PFSK-1 (cell line): ENCODE results near the gene AOPEP.

Experiments used
- FOXP2 ChIP-seq: optimal IDR thresholded peaks from 2 replicates; pipeline ENCODE3; 2011; ENCODE audit warnings: borderline replicate concordance, control low read depth, inconsistent platforms; ENCODE audit not compliant: insufficient read depth; ENCODE audit errors: extremely low read length, extremely low read depth
- POLR2AphosphoS5 ChIP-seq: IDR thresholded peaks from 2 replicates; pipeline ENCODE4 v1.6.1; 2012; ENCODE audit warnings: low read depth, mild to moderate bottlenecking, control low read depth, low read length, moderate library complexity
- SIN3A ChIP-seq: IDR thresholded peaks from 2 replicates; pipeline ENCODE4 v1.6.1; 2012; ENCODE audit warnings: mild to moderate bottlenecking, low read length, moderate library complexity, borderline replicate concordance; ENCODE audit not compliant: insufficient read depth
- TAF1 ChIP-seq: IDR thresholded peaks from 2 replicates; pipeline ENCODE4 v1.6.1; 2012; ENCODE audit warnings: low read length, control low read depth, borderline replicate concordance; ENCODE audit not compliant: insufficient read depth
- TF ChIP-seq, protein P1 (sequence below), 2 experiments: IDR thresholded peaks; 2 replicates each; pipeline versions ENCODE4 v1.6.1 to v1.8.0; 2011 to 2012; ENCODE audit warnings: low read depth in 2 of 2, low read length in 2 of 2, control low read depth in 1 of 2, inconsistent platforms in 1 of 2, mild to moderate bottlenecking in 1 of 2, moderate library complexity in 1 of 2; ENCODE audit not compliant: insufficient read depth in 1 of 2

DNA sequence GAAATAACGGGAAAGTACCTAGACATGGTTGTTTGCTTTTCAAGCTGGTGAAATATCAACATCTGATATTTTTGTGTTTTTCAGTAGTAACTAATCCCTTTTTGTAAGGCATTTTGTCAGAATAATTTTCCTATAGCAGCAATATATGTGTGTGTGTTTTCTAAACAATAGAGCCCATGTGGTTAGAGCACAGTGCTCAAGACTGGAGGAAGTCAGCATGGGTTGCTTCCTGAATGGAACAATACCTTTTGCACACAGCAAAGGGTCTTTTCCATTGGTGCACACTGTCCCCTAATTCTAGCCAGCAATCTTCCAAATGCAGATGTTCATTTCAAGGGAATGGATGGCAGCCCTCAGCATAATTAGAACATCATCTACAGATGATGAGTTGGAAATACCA is 270.1 kb downstream of the AOPEP start:
- no peak for TF ChIP-seq TAF1
- TF ChIP-seq, protein P1, sequence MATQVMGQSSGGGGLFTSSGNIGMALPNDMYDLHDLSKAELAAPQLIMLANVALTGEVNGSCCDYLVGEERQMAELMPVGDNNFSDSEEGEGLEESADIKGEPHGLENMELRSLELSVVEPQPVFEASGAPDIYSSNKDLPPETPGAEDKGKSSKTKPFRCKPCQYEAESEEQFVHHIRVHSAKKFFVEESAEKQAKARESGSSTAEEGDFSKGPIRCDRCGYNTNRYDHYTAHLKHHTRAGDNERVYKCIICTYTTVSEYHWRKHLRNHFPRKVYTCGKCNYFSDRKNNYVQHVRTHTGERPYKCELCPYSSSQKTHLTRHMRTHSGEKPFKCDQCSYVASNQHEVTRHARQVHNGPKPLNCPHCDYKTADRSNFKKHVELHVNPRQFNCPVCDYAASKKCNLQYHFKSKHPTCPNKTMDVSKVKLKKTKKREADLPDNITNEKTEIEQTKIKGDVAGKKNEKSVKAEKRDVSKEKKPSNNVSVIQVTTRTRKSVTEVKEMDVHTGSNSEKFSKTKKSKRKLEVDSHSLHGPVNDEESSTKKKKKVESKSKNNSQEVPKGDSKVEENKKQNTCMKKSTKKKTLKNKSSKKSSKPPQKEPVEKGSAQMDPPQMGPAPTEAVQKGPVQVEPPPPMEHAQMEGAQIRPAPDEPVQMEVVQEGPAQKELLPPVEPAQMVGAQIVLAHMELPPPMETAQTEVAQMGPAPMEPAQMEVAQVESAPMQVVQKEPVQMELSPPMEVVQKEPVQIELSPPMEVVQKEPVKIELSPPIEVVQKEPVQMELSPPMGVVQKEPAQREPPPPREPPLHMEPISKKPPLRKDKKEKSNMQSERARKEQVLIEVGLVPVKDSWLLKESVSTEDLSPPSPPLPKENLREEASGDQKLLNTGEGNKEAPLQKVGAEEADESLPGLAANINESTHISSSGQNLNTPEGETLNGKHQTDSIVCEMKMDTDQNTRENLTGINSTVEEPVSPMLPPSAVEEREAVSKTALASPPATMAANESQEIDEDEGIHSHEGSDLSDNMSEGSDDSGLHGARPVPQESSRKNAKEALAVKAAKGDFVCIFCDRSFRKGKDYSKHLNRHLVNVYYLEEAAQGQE (IDR thresholded peaks at IDR 0.05; ENCODE audit: insufficient read depth in 1 of 2, low read depth in 2 of 2, low read length in 2 of 2) = no peak
- TF ChIP-seq POLR2AphosphoS5 = no peak
- no peak for TF ChIP-seq FOXP2
- no peak for TF ChIP-seq SIN3A
